Measurements from ENCODE around the gene VPS39. TPM values are rescaled to one million over a fixed set of nuclear protein-coding genes. Genes with fewer than 3 reads are reported as not detected.

Gene VPS39
- total RNA-seq, 1 experiment from 2014 or later, result 55.2 TPM

DNA sequence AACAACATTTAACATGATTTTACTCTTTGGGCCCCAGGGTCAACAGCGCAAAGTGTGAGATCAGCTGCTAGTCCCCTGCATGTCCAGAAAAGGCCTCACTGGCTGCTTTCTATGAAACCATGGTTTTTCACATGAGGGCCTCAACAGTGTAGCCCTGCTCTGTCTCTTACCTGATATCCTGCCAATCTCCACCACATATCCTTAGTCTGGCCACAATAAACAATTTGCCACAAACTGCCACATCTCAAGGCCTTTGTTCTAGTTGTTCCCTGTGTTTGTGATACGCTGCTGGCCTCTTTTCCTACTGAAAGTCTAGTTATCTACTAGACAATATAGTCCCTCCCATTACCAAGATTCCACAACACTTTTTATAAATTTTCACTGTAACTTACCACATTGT is 17.7 kb downstream of the VPS39 start:
- ChIA-PET POLR2A (no interaction called here), CTCF (no interaction called here)
- H3K27ac ChIP-seq (ENCODE audit: low read length), result no peak overlapping the region
- in situ Hi-C loops (cut with HindIII; ENCODE audit: low pct_unique_long_range_greater_than_20kb, low sequenced_read_pairs), result no loop called here
- no TSS peak for BruUV-seq (replicated peaks)
- TF ChIP-seq SIN3A (IDR thresholded peaks at IDR 0.05; ENCODE audit: borderline replicate concordance, insufficient read depth, low read depth, low read length), result no peak
- TF ChIP-seq, protein P1, sequence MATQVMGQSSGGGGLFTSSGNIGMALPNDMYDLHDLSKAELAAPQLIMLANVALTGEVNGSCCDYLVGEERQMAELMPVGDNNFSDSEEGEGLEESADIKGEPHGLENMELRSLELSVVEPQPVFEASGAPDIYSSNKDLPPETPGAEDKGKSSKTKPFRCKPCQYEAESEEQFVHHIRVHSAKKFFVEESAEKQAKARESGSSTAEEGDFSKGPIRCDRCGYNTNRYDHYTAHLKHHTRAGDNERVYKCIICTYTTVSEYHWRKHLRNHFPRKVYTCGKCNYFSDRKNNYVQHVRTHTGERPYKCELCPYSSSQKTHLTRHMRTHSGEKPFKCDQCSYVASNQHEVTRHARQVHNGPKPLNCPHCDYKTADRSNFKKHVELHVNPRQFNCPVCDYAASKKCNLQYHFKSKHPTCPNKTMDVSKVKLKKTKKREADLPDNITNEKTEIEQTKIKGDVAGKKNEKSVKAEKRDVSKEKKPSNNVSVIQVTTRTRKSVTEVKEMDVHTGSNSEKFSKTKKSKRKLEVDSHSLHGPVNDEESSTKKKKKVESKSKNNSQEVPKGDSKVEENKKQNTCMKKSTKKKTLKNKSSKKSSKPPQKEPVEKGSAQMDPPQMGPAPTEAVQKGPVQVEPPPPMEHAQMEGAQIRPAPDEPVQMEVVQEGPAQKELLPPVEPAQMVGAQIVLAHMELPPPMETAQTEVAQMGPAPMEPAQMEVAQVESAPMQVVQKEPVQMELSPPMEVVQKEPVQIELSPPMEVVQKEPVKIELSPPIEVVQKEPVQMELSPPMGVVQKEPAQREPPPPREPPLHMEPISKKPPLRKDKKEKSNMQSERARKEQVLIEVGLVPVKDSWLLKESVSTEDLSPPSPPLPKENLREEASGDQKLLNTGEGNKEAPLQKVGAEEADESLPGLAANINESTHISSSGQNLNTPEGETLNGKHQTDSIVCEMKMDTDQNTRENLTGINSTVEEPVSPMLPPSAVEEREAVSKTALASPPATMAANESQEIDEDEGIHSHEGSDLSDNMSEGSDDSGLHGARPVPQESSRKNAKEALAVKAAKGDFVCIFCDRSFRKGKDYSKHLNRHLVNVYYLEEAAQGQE (IDR thresholded peaks at IDR 0.05; ENCODE audit: insufficient read depth in 1 of 2, low read depth in 2 of 2, low read length in 1 of 2), result no peak
- TF ChIP-seq POLR2AphosphoS5 (IDR thresholded peaks at IDR 0.05; ENCODE audit: low read depth, low read length), result no peak
- H3K9me3 ChIP-seq (ENCODE audit: control insufficient read depth, insufficient read depth, low read depth, low read length), result no peaks in the 10 kb centered on the region
- H3K36me3 ChIP-seq (ENCODE audit: control insufficient read depth, insufficient read depth, low read length), result peaks cover 7% of the 10 kb centered on the region
- no peaks in the 10 kb centered on the region for H3K27me3 ChIP-seq (ENCODE audit: control insufficient read depth, insufficient read depth, low read length)
- no peak for DNase-seq (ENCODE audit: low read depth, low spot score)
- ATAC-seq, result no peak
- no peaks in the 10 kb centered on the region for H3K4me1 ChIP-seq (ENCODE audit: control insufficient read depth, insufficient read depth, low read length)
- no peak overlapping the region for H3K4me3 ChIP-seq (ENCODE audit: low read depth in 2 of 2, low read length in 2 of 2)
- intact Hi-C loops (cut with micrococcal nuclease; ENCODE audit: unreplicated experiment), result no loop called here

DNA sequence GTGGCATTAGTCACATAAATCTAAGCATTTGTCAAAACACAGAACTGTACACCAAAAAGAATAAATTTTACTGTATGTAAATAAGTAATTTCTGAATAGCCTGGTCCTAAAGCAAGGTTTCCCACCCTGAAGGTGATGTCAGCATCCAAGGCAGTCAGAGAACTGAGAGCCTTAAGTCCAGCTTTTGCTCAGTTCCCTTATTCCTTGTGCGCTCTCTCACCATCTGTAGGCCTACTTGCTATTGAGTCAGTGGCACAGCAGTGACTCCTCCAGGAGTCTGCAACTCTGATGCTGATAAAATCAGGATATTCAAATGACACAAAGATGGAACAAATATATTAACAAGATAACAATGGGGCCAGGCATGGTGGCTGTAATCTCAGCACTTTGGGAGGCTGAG is 22.3 kb downstream of the VPS39 start:
- BruUV-seq (replicated peaks), result no TSS peak
- DNase-seq (ENCODE audit: low read depth, low spot score) (no peak), ATAC-seq (no peak)
- intact Hi-C loops (cut with micrococcal nuclease; ENCODE audit: unreplicated experiment) (no loop called here), in situ Hi-C loops (cut with HindIII; ENCODE audit: low pct_unique_long_range_greater_than_20kb, low sequenced_read_pairs) (no loop called here)
- Histone ChIP-seq H3K4me1 (ENCODE audit: control insufficient read depth, insufficient read depth, low read length) (no peaks in the 10 kb centered on the region), H3K36me3 (ENCODE audit: control insufficient read depth, insufficient read depth, low read length) (peaks cover 22% of the 10 kb centered on the region), H3K4me3 (ENCODE audit: low read depth in 2 of 2, low read length in 2 of 2) (no peak overlapping the region), H3K9me3 (ENCODE audit: control insufficient read depth, insufficient read depth, low read depth, low read length) (no peaks in the 10 kb centered on the region), H3K27ac (ENCODE audit: low read length) (no peak overlapping the region), H3K27me3 (ENCODE audit: control insufficient read depth, insufficient read depth, low read length) (no peaks in the 10 kb centered on the region)
- POLR2A ChIA-PET, result no interaction called here
- CTCF ChIA-PET, result no interaction called here
- TF ChIP-seq, protein P2, sequence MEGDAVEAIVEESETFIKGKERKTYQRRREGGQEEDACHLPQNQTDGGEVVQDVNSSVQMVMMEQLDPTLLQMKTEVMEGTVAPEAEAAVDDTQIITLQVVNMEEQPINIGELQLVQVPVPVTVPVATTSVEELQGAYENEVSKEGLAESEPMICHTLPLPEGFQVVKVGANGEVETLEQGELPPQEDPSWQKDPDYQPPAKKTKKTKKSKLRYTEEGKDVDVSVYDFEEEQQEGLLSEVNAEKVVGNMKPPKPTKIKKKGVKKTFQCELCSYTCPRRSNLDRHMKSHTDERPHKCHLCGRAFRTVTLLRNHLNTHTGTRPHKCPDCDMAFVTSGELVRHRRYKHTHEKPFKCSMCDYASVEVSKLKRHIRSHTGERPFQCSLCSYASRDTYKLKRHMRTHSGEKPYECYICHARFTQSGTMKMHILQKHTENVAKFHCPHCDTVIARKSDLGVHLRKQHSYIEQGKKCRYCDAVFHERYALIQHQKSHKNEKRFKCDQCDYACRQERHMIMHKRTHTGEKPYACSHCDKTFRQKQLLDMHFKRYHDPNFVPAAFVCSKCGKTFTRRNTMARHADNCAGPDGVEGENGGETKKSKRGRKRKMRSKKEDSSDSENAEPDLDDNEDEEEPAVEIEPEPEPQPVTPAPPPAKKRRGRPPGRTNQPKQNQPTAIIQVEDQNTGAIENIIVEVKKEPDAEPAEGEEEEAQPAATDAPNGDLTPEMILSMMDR (IDR thresholded peaks at IDR 0.05), result no peak
- TF ChIP-seq, protein P1 (IDR thresholded peaks at IDR 0.05; ENCODE audit: insufficient read depth in 1 of 2, low read depth in 2 of 2, low read length in 1 of 2), result no peak
- TF ChIP-seq POLR2AphosphoS5 (IDR thresholded peaks at IDR 0.05; ENCODE audit: low read depth, low read length), result no peak
- no peak for TF ChIP-seq SIN3A (IDR thresholded peaks at IDR 0.05; ENCODE audit: borderline replicate concordance, insufficient read depth, low read depth, low read length)
- no peak for TF ChIP-seq TCF7L2 (IDR thresholded peaks at IDR 0.05; ENCODE audit: low read depth, low read length)

Data from Panc1 (cell line).